ENCODE data around the gene EXOC6B.

EXOC6B gene

GRCh38 chr2:72828840-72829507, 3.1 kb upstream of the EXOC6B start:
- DNase-seq: no peak

GRCh38 chr2:72827966-72828646, 2.3 kb upstream of the EXOC6B start:
- DNase-seq: no peak

- no peak for DNase-seq
Observed at GRCh38 chr2:72827487-72827886, 1.7 kb upstream of the EXOC6B start.

DNA sequence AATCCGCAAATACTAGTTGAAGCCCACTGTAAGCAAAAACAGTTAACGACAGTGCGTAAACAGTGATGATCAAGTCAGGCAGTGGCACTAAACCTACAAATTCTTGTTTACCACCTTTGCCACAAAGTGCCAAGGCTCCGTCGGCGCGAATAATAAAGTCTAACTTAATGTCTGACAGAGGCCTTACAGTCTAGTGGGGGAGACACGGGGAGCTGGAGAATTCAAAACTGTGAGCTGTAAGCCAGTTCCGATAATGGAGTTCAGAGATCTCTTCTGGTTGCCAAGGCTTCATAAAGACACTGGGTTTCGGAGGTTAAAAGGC, 284 bp upstream of the EXOC6B start:
- DNase-seq: no peak

GRCh38 chr2:72824224-72824842, 1.5 kb downstream of the EXOC6B start:
- DNase-seq: no peak

- no peak for DNase-seq
Observed at GRCh38 chr2:72822794-72823193, 3.0 kb downstream of the EXOC6B start.

DNA sequence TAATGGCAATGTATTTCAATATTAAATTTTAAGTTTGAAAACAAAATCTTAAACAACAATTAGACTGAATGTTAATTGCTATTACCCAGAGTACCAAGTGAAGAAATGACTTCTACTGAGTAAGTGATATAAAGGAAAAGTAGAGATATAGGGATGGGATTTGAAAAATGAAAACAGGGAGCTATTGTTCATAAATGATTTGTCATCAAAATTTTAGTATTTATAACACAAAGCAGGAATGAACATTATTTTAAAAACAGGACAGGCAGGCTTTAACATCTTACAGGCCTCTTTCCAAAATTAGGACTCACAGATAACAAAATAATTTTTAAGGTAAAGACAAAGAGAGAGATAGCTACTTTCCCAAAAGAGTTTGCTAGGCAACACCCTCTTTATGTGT, 3.9 kb downstream of the EXOC6B start:
- no peak for DNase-seq

DNA sequence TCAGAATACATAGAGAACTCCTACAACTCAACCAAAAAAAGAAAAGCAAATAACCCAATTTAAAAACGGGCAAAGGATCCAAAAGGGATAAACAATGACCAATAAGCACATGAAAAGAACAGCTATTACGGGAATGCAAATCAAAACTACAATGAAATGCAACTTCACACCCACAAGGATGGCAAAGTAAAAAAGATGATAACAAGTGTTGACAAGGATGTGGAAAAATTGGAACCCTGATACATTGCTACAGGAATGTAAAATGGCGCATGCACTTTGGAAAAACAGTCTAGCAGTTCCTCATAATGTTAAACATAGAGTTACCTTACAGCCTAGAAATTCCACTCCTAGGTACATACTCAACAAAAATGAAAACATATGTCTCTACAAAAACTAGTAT, 4.7 kb downstream of the EXOC6B start:
- DNase-seq: no peak

- DNase-seq: no peak
Observed at GRCh38 chr2:72819501-72819900, 6.3 kb downstream of the EXOC6B start.

- DNase-seq: no peak
Observed at GRCh38 chr2:72815655-72816278, 10.1 kb downstream of the EXOC6B start.

- no peak for DNase-seq
Observed at GRCh38 chr2:72813841-72814240, 12.0 kb downstream of the EXOC6B start.

- no peak for DNase-seq
Observed at GRCh38 chr2:72810165-72810564, 15.7 kb downstream of the EXOC6B start.

GRCh38 chr2:72809095-72809494, 16.7 kb downstream of the EXOC6B start:
- DNase-seq: no peak

DNA sequence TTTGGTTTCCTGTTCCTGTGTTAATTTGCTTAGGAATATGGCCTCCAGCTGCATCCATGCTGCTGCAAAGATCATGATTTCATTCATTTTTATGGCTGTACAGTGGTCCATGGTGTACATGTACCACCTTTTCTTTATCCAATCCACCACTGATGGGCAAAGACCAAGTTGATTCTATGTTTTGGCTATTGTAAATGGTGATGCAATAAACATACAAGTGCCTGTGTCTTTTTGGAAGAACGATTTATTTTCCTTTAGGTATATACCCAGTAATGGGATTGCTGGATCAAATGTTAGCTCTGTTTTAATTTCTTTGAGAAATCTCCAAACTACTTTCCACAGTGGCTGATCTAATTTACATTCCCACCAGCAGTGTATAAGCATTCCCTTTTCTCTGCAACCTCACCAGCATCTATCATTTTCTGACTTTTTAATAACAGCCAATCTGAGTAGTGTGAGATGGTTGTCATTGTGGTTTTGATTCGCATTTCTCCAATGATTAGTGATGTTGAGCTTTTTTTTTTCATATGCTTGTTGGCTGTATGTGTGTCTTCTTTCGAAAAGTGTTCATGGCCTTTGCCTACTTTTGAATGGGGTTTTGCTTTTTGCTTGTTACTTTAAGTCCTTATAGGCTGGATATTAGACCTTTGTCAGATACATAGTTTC, 19.4 kb downstream of the EXOC6B start:
- DNase-seq: no peak

GRCh38 chr2:72803626-72804320, 22.1 kb downstream of the EXOC6B start:
- no peak for DNase-seq

DNA sequence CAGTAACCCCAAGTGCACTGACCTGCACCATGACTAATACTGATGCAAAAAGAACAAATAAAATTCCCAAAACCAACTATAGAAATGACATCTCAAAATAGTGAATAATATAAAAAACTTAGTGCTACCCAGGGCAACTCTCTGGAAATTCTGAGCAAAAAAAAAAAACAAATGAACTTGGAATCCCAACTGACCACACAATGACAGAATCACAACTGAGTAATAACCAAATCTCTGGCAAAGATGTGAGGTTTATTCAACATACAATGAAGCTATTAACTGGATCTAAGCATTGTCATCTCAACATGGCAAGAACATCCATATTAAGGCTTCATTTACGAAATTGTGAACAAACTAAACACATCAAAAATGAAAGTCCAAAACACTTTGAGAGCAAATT, 22.7 kb downstream of the EXOC6B start:
- no peak for DNase-seq

DNA sequence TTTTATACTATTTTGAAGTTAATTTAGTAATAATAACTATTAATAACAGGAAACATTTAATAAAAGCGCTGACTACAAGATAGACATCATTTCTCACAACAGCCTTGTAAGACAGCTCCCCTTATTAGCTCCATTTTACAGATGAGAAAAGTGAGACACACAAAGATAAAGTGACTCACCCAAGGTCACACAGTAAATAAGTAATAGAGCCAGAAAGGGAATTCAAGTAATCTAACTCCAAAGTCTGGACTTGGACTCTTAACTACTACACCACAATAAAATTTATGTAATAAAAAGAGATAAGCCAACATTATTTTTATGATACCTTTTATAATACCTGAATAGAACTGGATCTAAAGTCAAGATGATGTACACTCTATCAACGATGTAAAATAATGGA, 25.3 kb downstream of the EXOC6B start:
- DNase-seq: no peak

GRCh38 chr2:72797740-72798139, 28.1 kb downstream of the EXOC6B start:
- no peak for DNase-seq

DNA sequence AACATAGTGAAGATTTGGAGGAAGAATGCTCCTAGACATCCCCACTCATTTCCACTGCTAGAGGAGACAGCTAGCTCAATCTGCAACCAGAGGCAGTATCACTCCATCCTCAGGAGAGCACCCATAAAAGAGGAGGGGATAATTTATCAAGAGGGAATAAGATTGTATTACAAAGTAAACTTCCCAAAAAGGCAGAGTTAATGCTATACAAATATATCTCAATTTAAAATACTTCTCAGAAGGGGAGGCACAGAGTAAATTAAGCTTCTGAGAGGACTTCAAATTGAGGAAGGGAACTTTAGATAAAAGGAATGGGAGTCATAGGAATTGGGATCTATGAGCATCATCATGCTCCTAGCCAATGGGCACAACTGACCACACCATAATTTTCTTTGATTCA, 29.1 kb downstream of the EXOC6B start:
- no peak for DNase-seq

DNA sequence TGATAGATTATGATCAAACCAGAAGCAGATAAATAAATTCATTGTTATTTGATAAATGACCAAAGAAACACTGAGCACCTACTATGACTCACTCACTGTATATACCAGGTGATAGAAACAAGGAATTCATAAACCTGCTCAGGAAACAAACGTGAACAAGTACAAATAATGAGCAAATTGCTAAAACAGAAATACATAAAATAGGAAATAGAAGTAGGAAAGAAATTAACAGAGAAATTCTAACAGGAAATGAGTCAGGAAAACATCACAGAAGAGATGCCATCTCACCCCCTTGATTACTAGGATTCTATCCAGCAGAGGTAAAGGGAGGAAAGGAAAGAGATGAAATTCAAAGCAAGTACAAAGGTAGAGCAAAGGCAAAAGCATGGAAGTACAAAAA, 31.3 kb downstream of the EXOC6B start:
- DNase-seq: no peak

- no peak for DNase-seq
Observed at GRCh38 chr2:72793798-72794440, 31.9 kb downstream of the EXOC6B start.

- DNase-seq: no peak
Observed at GRCh38 chr2:72789241-72789640, 36.6 kb downstream of the EXOC6B start.

Measured in NCI-H1048 (cell line).